CD4-positive, alpha-beta T cell treated with Interleukin-15 for 4 hours (primary cell): ENCODE data around the gene CCNQ.

ENCODE experiments used
- DNase-seq: peaks from one replicate; pipeline ENCODE4 v3.0.0-alpha.2; 2020; ENCODE audit warnings: low spot score

CCNQ gene

DNA sequence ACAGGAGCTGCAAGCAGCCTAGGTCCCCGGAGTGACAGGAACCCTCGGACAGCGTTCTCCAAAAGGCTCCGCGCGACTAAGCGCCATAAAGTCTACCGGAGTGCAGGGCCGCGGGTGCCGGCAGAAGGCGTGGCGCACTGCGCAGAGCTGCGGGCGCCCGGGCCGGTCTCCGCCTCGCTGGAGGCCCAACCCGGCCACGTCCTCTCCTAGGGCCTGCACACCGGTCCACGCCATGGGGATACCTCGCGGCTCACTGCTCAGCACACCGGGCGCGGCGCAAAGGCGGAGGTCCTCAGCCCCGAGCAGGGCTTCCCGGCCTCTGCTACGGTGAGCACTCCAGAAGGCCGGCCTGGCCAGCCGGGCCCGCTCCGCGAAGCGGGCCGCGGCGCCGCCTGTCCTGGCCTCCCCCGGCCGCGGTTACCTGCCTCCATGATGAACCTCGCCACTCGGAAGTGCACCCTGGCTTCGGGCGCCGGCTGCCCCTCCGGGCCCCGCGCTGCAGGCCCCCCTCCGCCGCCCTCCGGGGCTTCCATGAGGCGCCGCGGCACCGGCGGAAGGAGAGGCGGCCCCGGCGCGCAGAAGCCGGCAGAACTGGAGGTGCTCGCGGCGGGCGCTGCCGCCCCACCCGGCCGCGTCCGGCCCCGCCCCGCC, at the start of gene CCNQ:
Gene CCNQ, minus strand, starts transcription at position 599 of the 651 bp plus-strand sequence. Its CDS starts 66 bp downstream, at position 533.
- peak; percentile 6 for DNase-seq

DNA sequence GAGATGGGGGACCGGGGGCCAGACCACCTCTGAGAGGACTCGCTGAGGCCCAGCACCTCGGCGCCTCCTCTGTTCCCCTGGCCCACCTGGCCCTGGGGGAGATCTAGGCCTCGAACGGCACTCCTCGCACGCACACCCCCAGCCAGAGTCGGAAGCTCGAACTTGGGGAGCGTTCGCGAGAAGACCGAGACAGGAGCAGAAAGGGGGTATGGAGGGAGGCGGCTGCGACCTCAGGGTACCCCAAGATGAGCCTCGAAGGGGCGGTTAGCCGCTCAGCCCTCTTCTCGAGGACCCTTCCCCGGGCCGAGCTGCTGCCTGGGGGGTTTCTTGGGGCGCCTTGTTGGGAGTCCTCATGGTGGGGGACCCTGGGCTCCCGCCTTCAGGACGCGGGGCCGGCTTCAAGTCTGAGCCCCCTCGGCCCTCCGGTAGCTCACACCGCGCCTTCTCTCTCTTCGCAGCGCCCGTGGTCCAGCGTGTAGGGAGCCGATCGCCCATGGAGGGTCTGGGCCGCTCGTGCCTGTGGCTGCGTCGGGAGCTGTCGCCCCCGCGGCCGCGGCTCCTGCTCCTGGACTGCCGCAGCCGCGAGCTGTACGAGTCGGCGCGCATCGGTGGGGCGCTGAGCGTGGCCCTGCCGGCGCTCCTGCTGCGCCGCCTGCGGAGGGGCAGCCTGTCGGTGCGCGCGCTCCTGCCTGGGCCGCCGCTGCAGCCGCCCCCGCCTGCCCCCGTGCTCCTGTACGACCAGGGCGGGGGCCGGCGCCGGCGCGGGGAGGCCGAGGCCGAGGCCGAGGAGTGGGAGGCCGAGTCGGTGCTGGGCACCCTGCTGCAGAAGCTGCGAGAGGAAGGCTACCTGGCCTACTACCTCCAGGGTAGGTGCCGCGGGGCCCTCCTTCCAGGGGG, 48.8 kb upstream of the CCNQ start:
- no peak for DNase-seq

DNA sequence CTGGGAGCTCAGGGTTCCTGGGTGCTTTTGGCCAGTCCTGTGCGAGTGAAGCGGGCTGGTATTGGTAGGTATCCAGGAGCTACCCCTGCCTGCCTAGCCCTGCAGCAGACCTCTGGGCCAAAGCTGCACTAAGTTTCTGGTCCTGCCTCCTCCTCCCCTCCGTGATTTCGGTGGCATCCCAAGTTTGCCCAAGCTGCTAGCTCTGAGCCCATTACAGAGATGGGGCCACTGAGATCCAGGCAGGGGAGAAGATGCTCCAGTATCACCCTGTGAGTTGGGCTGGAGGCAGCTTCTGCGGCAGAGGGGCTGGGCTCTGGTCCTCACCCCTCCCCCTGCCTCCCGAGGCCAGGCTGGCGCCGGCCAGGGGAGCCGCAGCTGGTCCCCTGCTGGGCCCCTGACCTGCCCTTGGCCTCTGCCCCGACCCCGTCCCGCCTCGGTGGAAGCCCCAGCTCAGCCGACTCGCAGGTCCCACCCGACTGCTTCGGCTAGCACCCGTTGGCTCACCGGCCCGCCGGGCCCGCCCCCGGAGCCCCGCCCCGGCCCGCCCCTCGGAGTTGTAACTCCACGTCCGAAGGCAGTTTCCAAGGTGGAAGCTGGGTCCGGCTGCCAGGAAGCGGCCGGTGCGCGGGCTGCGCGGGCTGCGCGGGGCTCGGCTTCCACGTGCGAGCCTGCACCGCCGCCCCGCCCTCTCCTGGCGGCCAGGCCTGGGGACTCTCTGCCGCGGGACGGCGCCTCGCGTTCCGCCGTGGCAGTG, 47.9 kb upstream of the CCNQ start, which contains the start of gene DUSP9:
Gene DUSP9, plus strand, starts transcription at position 584 of the 754 bp plus-strand sequence. CDS start 751 bp downstream, outside the sequence.
- no peak for DNase-seq

DNA sequence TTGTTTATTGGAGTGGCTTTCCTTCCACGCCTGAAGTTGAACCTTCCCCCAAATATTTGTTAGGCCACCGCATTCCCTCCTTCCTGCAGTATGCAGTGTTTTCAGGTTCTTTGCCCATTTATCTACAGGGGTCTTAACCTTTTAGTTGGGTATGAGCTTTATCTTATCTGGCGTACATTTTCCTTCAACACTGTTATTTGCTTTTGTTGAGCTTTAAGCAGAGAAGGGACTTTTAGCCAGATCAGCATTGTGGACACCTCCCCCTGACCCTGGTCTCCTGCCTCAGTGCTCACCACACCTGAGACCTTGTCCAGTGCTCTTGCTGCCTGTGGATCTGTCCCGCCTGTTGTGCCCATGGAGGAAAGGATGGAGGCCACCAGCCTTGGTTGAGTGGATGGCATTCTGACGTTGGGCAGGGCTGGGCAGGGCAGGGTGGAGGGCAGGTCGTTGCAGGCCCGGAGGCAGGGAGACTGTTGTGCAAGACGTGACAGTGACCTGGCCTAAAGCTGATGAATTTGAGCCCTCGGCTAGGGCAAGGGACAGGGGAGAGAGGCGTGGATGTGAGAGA, 47.1 kb upstream of the CCNQ start:
- DNase-seq = no peak

DNA sequence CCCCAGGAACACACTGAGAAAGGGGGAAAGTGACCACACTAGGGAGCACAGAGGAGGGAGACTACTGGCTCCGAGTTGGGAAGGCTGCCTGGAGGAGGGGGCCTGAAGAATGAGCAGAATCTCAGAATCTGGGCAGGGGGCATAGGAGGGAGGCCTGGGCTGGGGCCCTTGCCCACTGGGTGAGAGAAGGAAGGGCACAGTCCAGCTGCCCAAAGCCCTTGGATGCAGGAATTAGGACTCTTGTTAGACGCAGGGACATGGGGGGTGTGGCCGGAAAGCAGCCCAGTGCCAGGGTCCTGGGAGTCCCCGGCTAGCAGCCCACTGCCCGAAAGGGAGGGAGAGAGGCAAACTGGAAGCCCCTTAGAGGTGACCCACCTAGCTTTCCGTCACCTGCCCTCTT, 46.2 kb upstream of the CCNQ start:
- DNase-seq = no peak

DNA sequence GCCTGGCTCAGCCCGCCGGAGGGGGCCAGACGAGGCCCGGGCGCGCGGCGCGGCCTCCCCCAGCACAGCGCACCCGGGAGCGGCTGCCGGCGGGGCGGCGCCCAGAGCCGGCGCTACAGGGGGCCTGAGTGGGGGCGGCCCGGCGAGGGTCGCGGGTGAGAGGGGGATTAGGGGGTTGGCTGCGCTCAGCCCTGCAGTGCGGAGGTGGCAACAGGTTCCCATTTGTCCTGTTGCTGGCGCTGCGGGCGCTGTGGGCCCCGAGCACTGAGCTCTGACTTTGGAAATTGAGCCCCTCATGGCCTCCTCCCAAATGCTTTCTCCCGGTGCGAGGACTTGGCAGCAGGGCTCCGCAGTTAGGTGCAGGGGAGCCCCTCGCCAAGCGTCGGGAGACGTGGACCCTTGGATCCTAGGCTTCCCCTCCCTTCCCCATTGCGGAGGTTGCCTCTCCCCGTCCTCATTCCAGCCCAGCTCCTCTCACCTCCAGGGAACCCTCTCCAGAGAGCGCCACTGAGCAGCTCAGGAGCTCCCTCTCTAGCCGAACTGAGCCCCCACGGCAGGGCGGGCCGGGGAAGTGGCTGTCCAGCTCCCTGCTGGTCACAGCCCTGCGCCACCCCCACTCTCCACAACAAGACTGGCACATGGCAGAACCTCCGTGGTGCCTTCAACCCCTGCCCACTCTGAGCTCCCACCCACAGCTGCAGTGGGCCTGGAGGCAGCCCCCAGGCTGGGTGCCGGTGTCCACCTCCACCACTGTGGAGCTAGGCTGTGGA, 45.6 kb upstream of the CCNQ start:
- no peak for DNase-seq

DNA sequence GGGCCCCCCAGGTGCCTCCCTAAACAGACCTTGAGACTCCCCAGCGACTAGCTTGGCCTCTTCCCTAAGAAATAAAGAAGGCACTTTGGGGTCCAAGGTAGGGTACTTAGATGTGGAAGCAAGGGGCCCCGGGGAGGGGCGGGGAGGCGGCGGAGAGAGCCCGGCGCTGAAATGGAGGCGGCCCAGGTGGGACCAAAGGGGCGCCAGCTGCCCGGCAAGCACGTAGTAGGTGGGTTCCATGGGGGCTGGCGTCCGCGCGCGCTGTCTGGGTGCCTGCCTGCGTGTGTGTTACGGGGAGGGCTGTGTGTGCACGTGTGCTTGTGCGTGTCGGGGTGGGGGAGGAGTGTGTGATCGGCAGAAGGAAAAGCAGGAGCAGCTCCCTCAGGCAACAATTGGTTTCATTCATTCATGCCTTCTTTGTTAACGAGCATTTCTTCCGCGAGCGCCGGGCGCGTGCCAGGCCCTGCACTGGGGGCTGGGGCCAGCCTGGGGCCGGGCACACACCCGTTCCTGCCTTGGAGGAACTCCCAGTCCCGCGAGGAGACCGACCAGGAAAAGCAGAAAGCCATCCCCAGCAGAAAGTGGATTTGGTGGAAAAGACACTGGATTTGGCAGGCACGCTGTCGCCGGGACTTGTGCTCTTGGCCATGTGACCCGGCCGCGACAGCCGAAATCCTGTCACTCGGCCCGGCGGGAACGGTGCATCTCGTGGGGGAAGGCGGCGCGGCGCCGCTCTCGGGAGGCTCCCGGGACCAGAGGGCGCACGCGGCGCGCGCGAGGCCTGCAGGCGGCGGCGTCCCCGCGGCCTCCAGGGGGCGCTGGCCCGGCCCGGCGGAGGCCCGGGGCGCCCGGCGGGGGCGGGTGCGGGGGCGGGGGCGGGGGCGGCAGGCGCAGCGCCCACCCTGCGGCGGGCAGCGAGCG, 44.8 kb upstream of the CCNQ start:
- DNase-seq = no peak

DNA sequence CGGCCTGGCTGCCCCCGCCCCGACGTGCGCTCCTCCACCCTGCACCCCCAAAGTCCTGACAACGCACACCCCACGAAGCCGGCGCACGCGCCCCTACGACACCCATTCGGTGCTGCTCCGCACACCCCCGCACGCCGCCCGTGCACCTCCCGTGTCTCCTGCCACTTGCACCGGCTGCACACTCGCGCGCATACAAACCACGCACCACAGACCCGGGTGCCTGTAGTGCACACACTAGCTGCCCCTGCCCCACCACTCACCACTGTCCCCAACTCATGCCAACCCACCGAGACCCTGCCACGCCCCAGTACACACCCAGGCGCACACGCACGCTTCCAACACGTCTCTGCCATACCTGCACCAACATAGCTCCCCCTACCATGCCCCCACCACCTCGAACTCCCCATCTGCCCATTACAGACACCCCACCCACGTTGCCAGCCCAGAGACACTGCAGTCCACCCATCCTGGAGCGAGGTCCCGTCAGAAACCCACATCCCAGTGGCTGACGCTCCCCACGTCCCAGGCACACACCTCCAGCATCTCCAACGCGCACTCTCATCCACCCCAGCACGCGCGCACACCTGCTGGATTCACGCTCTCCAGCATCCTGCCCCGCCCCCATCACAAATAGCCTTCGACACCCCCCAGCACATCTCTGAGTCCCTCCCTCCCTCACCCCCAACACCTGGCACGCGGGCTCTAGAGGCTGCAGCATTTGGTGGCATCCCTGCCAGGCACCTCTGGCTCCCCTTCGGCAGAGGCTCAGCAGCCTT, 43.9 kb upstream of the CCNQ start:
- DNase-seq = no peak

DNA sequence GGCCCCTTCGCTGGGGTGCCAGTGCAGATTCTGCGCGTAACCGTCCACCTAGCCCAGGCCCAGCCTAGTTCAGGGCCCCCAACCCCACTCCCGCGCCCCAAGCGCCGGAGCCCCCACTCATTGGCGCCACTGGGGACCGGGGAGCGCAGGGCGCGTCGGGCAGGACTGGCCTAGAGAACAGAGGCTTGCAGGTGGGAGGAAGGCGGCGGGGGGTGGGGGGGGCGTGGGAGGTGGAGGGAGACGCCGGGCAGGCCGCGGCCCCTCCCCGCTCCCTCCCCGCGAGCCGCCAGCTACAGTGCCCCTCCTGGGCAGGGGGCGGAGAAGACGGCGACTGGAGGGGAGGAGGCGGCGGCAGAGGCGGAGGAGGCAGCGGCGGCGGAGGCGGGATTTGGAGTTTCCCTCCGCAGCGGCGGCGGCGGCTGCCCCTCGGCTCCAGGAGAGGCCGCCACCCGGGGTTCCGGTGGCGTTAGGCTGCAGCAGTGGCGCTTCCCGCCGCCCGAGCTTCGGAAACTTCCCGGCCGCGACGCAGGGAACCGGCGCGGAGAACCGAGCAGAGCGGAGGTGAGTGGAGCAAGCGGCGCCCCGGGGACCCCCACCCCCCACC, 43.2 kb upstream of the CCNQ start:
- DNase-seq = no peak

DNA sequence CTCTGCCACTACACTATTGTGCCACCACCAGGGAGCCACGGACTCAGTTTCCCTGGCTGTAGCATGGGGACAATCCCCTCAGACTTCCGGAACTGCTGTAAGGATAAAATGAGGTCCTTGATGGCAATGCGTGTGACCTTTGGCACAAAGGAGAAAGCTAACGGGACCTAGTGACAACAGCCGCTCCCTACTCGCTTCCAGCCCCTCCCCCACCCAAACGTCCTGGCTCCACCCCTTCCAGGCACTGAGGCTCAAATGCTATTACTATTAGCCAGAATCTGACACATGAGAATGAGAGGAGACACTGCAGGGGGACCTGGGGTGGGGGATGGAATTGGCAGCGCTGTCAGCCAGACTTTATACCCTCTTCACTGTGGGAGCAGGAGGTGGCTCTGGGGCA, 42.7 kb upstream of the CCNQ start:
- DNase-seq = no peak

DNA sequence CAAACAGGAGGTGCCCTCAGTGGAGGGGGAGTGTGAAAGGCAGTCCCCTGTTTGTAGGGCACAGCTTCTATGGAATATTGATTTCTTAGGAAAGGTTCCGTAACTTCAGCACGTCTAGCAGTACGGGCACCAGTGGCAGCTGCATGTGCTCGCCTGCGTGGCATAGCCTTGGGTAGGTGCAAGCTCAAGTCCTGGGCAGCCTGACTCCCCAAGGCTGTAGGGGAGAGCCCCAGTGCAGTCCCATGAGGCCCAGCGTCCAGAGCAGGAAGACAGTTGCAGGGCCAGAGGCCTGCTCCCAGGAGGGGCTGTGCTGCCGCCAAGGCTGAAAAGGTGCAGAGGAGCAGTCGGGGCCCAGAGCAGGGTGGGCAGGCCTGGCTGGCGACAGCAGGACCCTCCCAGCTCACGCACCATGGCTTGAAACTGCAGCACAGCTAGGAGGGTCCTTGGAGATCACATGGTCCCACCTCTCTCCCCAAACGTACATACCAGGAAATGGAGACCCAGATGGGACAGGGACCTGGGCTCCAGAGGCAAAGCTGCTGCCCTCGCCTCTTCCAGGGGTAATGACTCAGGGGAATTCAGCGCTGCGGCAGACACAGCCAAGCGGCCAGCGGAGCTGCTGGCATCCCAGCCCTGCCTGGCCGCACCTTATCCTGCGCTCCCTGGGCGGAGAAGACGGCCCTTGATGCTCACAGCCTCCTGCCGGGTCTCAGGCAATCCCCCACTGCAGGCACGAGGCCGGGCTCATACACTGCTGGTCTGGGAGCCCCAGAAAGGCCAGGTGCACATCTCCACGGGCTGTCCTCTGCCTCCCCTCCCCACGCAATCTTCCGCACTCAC, 42.0 kb upstream of the CCNQ start:
- DNase-seq = no peak

DNA sequence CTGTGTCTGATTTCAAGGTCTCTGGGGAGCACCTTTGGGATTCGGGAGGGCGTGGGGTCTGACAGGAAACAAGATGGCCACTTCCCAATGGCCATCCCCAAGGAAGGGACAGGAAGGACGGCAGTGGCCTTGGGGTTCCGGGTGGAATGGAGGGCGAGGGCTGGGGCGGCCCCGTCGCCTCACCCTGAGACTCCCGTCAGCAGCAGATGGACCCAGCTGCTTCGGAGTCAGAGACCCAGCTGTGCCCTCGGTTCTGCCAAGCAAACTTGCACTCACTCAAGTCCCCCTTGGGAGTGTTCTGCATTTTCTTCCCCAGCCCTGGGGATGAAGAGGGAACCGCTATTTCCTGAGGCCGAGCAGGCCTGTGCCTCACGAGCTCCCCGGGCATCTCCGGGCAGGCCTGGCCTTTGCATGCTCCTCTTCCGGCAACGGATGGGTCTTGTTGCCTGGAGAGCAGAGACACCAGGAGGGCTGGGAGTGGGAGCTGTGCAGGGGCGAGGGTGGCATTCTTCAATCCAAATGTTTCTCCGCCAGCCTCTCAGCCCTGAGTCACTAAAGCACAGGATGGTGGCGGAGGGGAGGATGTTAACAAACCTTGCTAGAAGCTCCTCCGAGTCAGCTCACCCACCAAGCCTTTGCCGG, 41.2 kb upstream of the CCNQ start:
- DNase-seq = no peak

DNA sequence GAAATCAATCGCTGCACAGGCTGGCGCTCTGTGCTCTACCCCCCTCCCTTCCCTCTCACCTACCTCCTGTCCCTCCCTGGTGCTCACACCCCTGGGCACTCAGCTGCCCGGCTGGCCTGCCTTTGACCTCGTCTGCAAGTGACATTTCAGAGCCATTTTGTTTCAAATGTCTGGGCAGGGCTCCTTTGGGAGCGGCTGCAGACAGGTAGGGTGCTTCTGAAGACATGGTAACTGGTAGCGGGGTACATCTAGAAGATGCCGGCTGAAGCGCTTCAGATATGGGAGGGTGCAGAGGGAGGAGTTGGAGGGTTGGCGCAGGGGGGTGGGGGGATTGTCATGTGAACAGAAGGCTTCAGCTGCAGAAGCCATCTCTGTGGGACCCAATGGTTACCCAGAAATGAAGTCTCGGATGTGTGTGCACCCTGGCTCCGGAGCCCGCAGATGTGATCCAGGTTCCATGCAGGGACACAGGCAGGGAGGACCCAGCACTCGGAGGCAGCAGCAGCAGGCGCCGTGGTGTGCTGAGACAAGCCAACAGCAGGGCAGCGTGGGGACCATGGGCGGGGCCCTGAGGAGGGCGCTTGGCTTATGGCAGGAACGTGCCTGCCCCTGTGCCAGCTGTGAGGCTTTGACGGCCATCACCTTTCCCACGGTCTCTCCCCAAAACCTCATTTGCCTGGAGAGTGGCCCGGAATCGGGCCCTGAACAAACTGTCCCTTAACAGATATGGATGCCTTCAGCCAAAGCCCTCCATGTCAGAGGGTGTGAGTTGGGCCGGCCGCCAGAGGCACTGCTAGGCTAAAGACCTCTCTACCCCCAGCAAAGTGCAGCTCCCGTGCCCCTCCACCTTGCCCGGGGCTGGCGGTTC, 40.5 kb upstream of the CCNQ start:
- no peak for DNase-seq

DNA sequence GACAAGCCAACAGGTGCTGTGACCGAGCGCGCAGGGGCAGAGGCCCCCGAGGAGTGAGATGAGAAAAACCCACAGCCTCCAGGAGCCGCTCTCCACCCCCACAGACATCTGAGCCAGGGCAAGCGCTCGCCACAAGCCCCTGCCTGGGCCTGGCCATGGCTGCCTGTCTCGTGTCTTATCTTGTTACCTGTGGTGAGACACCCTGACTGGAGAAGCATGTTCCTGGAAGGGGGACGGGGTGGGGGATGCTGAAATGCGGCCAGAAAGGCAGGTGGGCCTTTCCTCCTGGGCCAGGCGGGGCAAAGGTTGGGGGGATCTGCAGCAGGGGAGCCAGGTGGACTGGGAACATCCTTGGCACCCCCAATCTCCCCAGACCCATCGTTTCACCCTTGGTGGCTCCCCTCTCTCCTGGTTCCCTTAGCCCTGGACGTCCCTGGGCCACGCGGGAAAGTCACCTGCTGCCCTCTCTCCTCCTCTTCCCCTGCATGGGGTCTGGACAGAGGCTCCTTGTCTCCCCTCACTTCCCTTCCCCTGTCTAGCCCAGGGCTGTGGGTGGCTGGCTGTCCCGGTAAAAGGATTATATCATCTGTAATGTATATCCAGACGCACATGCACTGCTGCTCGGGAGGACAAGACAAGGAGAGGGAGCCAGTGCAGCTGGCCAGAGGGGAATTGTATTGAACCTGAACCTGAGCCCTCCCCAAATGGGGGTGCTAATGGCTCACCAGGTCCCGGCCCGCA, 39.7 kb upstream of the CCNQ start:
- DNase-seq = no peak

DNA sequence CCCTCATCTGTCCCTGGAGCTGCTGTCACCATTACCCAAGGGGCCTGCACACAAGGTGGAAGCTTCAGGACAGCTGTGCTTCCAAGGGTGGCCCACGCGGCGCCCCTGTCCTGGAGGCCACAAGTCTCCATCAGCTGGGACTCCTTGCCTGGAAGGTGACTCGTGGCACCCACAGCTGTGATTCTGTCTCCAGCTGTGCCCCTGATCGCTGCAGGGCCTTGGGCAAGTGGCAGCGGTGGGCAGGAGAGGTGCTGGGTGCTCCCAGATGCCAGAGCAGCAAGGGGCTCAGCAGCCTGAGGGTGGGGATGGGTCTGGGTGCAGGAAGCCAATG, 39.1 kb upstream of the CCNQ start:
- no peak for DNase-seq
